ENCODE data around the gene FGF2.
"Not testable (repeated sequence)": the region's sequence is repeated elsewhere in the genome, so short reads cannot be mapped to it uniquely, and the experiment has no call there.

Gene FGF2

GRCh38 chr4:122796801-122797404 lies 29.7 kb upstream of the FGF2 start:
- H3K27me3 ChIP-seq (ENCODE audit: insufficient read depth, low read length), result no peaks in the 10 kb centered on the region

GRCh38 chr4:122797405-122798094 lies 29.1 kb upstream of the FGF2 start:
- H3K36me3 ChIP-seq (ENCODE audit: insufficient read depth, low read length), result no peaks in the 10 kb centered on the region
- H3K27me3 ChIP-seq (ENCODE audit: insufficient read depth, low read length), result no peaks in the 10 kb centered on the region
- no peaks in the 10 kb centered on the region for H3K9me3 ChIP-seq (ENCODE audit: low read length)
- H3K4me3 ChIP-seq (ENCODE audit: low read length), result no peak overlapping the region
- peak overlapping the region; percentile 87 for H2AFZ ChIP-seq (ENCODE audit: low read depth, low read length)
- peaks cover 12% of the 10 kb centered on the region for H3K4me1 ChIP-seq (ENCODE audit: insufficient read depth, low read length)

More at GRCh38 chr4:122796801-122797404, 29.7 kb upstream of the FGF2 start:
- H3K4me3 ChIP-seq (ENCODE audit: low read length), result no peak overlapping the region
- no peaks in the 10 kb centered on the region for H3K36me3 ChIP-seq (ENCODE audit: insufficient read depth, low read length)
- peaks cover 12% of the 10 kb centered on the region for H3K4me1 ChIP-seq (ENCODE audit: insufficient read depth, low read length)
- no peak overlapping the region for H2AFZ ChIP-seq (ENCODE audit: low read depth, low read length)
- H3K9me3 ChIP-seq (ENCODE audit: low read length), result no peaks in the 10 kb centered on the region

- Histone ChIP-seq H3K4me1 (ENCODE audit: insufficient read depth, low read length) (peaks cover 12% of the 10 kb centered on the region), H3K36me3 (ENCODE audit: insufficient read depth, low read length) (no peaks in the 10 kb centered on the region), H3K27me3 (ENCODE audit: insufficient read depth, low read length) (no peaks in the 10 kb centered on the region), H3K4me3 (ENCODE audit: low read length) (no peak overlapping the region), H2AFZ (ENCODE audit: low read depth, low read length) (peak overlapping the region; percentile 87), H3K9me3 (ENCODE audit: low read length) (no peaks in the 10 kb centered on the region)
Observed at GRCh38 chr4:122798101-122798500, 28.5 kb upstream of the FGF2 start.

GRCh38 chr4:122798917-122799316 lies 27.7 kb upstream of the FGF2 start:
- Histone ChIP-seq H3K4me1 (ENCODE audit: insufficient read depth, low read length) (peaks cover 12% of the 10 kb centered on the region), H3K9me3 (ENCODE audit: low read length) (no peaks in the 10 kb centered on the region), H3K36me3 (ENCODE audit: insufficient read depth, low read length) (no peaks in the 10 kb centered on the region), H3K4me3 (ENCODE audit: low read length) (no peak overlapping the region), H2AFZ (ENCODE audit: low read depth, low read length) (no peak overlapping the region), H3K27me3 (ENCODE audit: insufficient read depth, low read length) (no peaks in the 10 kb centered on the region)

DNA sequence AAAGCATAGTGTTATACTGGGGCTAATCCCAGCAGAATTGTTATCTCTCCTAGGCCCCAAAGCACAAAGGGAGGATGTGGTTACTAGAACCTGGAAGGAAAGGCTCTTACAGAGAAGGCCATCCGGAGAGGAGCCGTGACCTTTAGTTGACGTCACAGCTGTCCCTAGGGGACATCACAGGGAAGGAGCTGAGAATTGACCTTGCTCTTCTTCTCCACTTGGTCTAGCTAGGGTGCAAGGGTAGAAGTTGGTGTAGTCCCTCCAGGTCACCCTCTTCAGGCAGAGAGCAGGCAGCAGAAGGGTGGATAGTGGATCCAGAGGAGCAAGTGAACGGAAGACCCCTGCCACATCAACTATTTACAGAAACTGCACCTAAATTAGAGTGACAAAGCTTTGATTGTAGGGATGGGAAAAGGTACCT lies 22.8 kb upstream of the FGF2 start:
- no peaks in the 10 kb centered on the region for H3K4me1 ChIP-seq (ENCODE audit: insufficient read depth, low read length)
- no peaks in the 10 kb centered on the region for H3K9me3 ChIP-seq (ENCODE audit: low read length)
- H2AFZ ChIP-seq (ENCODE audit: low read depth, low read length), result no peak overlapping the region
- no peaks in the 10 kb centered on the region for H3K36me3 ChIP-seq (ENCODE audit: insufficient read depth, low read length)
- H3K27me3 ChIP-seq (ENCODE audit: insufficient read depth, low read length), result no peaks in the 10 kb centered on the region
- H3K4me3 ChIP-seq (ENCODE audit: low read length), result no peak overlapping the region

DNA sequence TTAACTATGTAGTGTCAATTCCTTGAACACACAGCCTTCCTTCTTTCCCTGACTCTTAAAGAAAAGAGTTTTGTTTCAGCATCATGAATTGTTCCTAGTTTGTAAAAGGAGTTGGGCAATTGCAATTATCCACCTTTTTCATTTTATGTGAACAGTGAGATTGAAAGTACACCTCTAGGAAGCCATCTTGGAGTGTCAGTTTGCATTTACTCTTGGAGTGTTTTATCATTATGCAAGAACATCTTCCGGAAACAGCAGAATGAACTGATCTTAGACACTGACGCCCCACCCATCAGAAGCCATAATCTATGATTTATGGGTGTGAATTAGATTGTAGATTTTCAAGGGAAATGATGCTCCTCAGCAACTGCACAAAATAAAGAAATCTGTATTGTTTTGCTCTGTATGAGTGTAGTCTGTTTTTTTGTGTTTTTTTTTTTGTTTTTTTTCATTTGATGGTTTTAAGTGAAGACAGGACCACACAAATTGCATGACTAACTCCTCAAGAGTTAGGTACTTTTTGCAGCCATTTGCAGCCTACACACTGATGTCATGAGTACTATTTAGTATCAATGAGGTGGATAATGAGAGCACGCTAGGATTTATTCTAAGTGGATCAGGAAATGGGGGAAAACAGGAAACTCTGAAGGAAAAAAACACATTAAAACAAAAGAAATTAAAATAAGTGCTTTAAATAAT lies 19.5 kb upstream of the FGF2 start:
- H3K9me3 ChIP-seq (ENCODE audit: low read length), result no peaks in the 10 kb centered on the region
- no peaks in the 10 kb centered on the region for H3K36me3 ChIP-seq (ENCODE audit: insufficient read depth, low read length)
- no peak overlapping the region for H3K4me3 ChIP-seq (ENCODE audit: low read length)
- no peaks in the 10 kb centered on the region for H3K4me1 ChIP-seq (ENCODE audit: insufficient read depth, low read length)
- no peak overlapping the region for H2AFZ ChIP-seq (ENCODE audit: low read depth, low read length)
- H3K27me3 ChIP-seq (ENCODE audit: insufficient read depth, low read length), result no peaks in the 10 kb centered on the region

DNA sequence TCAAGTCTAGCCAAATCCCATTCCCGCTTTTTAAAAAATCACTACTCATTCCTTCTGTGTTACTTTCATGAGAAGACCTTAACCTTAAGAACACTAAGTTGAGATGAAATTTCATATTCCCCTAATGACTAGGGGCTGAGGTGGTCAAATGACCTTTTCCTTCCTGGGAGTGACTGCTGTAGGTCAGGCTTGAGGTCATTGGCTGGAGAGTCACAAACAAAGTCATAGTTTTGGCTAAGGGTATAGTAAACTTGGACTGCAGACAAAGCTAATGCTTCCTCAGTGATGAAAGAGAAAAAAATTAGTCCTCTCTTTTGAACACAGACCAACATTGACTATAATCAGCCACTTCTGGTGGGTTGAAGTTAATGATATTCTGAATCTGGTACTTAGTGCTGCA lies 16.0 kb upstream of the FGF2 start:
- no peak overlapping the region for H3K4me3 ChIP-seq (ENCODE audit: low read length)
- no peaks in the 10 kb centered on the region for H3K4me1 ChIP-seq (ENCODE audit: insufficient read depth, low read length)
- H3K9me3 ChIP-seq (ENCODE audit: low read length), result no peaks in the 10 kb centered on the region
- H2AFZ ChIP-seq (ENCODE audit: low read depth, low read length), result no peak overlapping the region
- H3K36me3 ChIP-seq (ENCODE audit: insufficient read depth, low read length), result no peaks in the 10 kb centered on the region
- no peaks in the 10 kb centered on the region for H3K27me3 ChIP-seq (ENCODE audit: insufficient read depth, low read length)

GRCh38 chr4:122811781-122812180 lies 14.8 kb upstream of the FGF2 start:
- not testable (repeated sequence) for H2AFZ ChIP-seq (ENCODE audit: low read depth, low read length); H3K9me3 ChIP-seq (ENCODE audit: low read length); H3K27me3 ChIP-seq (ENCODE audit: insufficient read depth, low read length); H3K4me3 ChIP-seq (ENCODE audit: low read length); H3K4me1 ChIP-seq (ENCODE audit: insufficient read depth, low read length); H3K36me3 ChIP-seq (ENCODE audit: insufficient read depth, low read length)

GRCh38 chr4:122812823-122813222 lies 13.8 kb upstream of the FGF2 start:
- H3K4me1 ChIP-seq (ENCODE audit: insufficient read depth, low read length); H3K9me3 ChIP-seq (ENCODE audit: low read length): not testable (repeated sequence)

DNA sequence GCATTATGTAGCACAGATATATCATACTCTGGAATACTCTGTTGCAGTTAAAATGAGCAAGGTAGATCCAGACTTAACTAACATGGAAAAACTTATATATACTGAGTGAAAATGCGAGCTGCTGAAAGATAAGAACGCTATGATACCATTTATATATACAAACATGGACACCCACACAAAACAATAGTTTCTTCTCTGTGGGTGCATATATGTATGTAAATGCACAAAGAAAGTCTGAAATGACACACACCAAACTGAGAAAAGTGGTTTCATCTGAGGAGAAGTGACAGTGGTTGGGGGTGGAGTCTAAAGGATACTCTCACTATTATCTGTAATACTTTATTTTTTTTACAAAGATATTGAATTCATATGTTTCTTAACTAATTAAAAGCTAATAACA lies 12.2 kb upstream of the FGF2 start:
- Histone ChIP-seq H3K9me3 (ENCODE audit: low read length) (no peaks in the 10 kb centered on the region), H3K4me3 (ENCODE audit: low read length) (no peak overlapping the region), H2AFZ (ENCODE audit: low read depth, low read length) (no peak overlapping the region), H3K4me1 (ENCODE audit: insufficient read depth, low read length) (no peaks in the 10 kb centered on the region), H3K27me3 (ENCODE audit: insufficient read depth, low read length) (no peaks in the 10 kb centered on the region), H3K36me3 (ENCODE audit: insufficient read depth, low read length) (no peaks in the 10 kb centered on the region)

More at GRCh38 chr4:122812823-122813222, 13.8 kb upstream of the FGF2 start:
- not testable (repeated sequence) for H3K36me3 ChIP-seq (ENCODE audit: insufficient read depth, low read length); H3K4me3 ChIP-seq (ENCODE audit: low read length); H2AFZ ChIP-seq (ENCODE audit: low read depth, low read length); H3K27me3 ChIP-seq (ENCODE audit: insufficient read depth, low read length)

GRCh38 chr4:122815248-122815647 lies 11.4 kb upstream of the FGF2 start:
- Histone ChIP-seq H3K4me1 (ENCODE audit: insufficient read depth, low read length) (no peaks in the 10 kb centered on the region), H2AFZ (ENCODE audit: low read depth, low read length) (no peak overlapping the region), H3K27me3 (ENCODE audit: insufficient read depth, low read length) (no peaks in the 10 kb centered on the region), H3K9me3 (ENCODE audit: low read length) (no peaks in the 10 kb centered on the region), H3K36me3 (ENCODE audit: insufficient read depth, low read length) (no peaks in the 10 kb centered on the region), H3K4me3 (ENCODE audit: low read length) (no peak overlapping the region)

GRCh38 chr4:122816476-122816875 lies 10.2 kb upstream of the FGF2 start:
- no peaks in the 10 kb centered on the region for H3K27me3 ChIP-seq (ENCODE audit: insufficient read depth, low read length)
- H2AFZ ChIP-seq (ENCODE audit: low read depth, low read length), result no peak overlapping the region
- H3K36me3 ChIP-seq (ENCODE audit: insufficient read depth, low read length), result no peaks in the 10 kb centered on the region
- no peaks in the 10 kb centered on the region for H3K4me1 ChIP-seq (ENCODE audit: insufficient read depth, low read length)
- H3K4me3 ChIP-seq (ENCODE audit: low read length), result no peak overlapping the region
- H3K9me3 ChIP-seq (ENCODE audit: low read length), result no peaks in the 10 kb centered on the region

- no peak overlapping the region for H3K4me3 ChIP-seq (ENCODE audit: low read length)
- no peak overlapping the region for H2AFZ ChIP-seq (ENCODE audit: low read depth, low read length)
- no peaks in the 10 kb centered on the region for H3K4me1 ChIP-seq (ENCODE audit: insufficient read depth, low read length)
- no peaks in the 10 kb centered on the region for H3K27me3 ChIP-seq (ENCODE audit: insufficient read depth, low read length)
- H3K36me3 ChIP-seq (ENCODE audit: insufficient read depth, low read length), result no peaks in the 10 kb centered on the region
- no peaks in the 10 kb centered on the region for H3K9me3 ChIP-seq (ENCODE audit: low read length)
Observed at GRCh38 chr4:122819708-122820449, 6.8 kb upstream of the FGF2 start.

All from neuron (in vitro differentiated cells).